HepG2 (cell line): ENCODE measurements around the gene NOS1AP. TPM values are rescaled to one million over a fixed set of nuclear protein-coding genes. Genes with fewer than 3 reads are reported as not detected.

Source experiments
- ATAD3A ChIP-seq: sonication (generic); formaldehyde crosslinking; IDR thresholded peaks from 2 replicates; pipeline ENCODE4 v1.4.0; 2020; ENCODE audit warnings: missing genetic modification reagents
- ATF2 ChIP-seq: sonication (generic); formaldehyde crosslinking; IDR thresholded peaks from 2 replicates; pipeline ENCODE4 v1.4.0; 2020; ENCODE audit warnings: missing genetic modification reagents
- CC2D1A ChIP-seq: sonication (generic); formaldehyde crosslinking; IDR thresholded peaks from 2 replicates; pipeline ENCODE4 v1.8.1; 2023; ENCODE audit warnings: mild to moderate bottlenecking, missing genetic modification reagents
- CENPX ChIP-seq: sonication (generic); formaldehyde crosslinking; IDR thresholded peaks from 2 replicates; pipeline ENCODE4 v1.9.0; 2021; ENCODE audit warnings: mild to moderate bottlenecking, missing genetic modification reagents, moderate library complexity
- HNF4A ChIP-seq: sonication (generic); formaldehyde crosslinking; IDR thresholded peaks from 2 replicates; pipeline ENCODE4 v1.4.0; 2020; ENCODE audit warnings: missing genetic modification reagents
- IKZF1 ChIP-seq: fragments of 450-650 bp; IDR thresholded peaks from 2 replicates; pipeline ENCODE4 v1.7.1; 2016
- MEF2D ChIP-seq: sonication (generic); formaldehyde crosslinking; IDR thresholded peaks from 2 replicates; pipeline ENCODE4 v1.5.1; 2020; ENCODE audit warnings: mild to moderate bottlenecking, missing genetic modification reagents
- MTA3 ChIP-seq: sonication (generic); formaldehyde crosslinking; IDR thresholded peaks from 2 replicates; pipeline ENCODE4 v1.4.0; 2020; ENCODE audit warnings: missing genetic modification reagents
- SYNCRIP ChIP-seq: fragments of 200-400 bp; formaldehyde crosslinking; IDR thresholded peaks from 2 replicates; pipeline ENCODE4 v1.6.1; 2018; ENCODE audit warnings: mild to moderate bottlenecking, low read depth, low read length; ENCODE audit not compliant: insufficient read depth
- ZFP91 ChIP-seq: sonication (generic); formaldehyde crosslinking; IDR thresholded peaks from 2 replicates; pipeline ENCODE4 v1.9.0; 2022; ENCODE audit warnings: missing genetic modification reagents, mild to moderate bottlenecking, borderline replicate concordance
- ZNF232 ChIP-seq: sonication (generic); formaldehyde crosslinking; IDR thresholded peaks from 2 replicates; pipeline ENCODE4 v1.4.0; 2020; ENCODE audit warnings: missing genetic modification reagents, borderline replicate concordance
- ZNF512B ChIP-seq: sonication (generic); formaldehyde crosslinking; IDR thresholded peaks from 2 replicates; pipeline ENCODE4 v1.5.1; 2020; ENCODE audit warnings: missing genetic modification reagents, mild to moderate bottlenecking, borderline replicate concordance
- ZNF616 ChIP-seq: sonication (generic); formaldehyde crosslinking; IDR thresholded peaks from 2 replicates; pipeline ENCODE4 v1.5.0; 2020; ENCODE audit warnings: low read depth, mild to moderate bottlenecking, missing genetic modification reagents
- ZSCAN25 ChIP-seq: sonication (generic); formaldehyde crosslinking; IDR thresholded peaks from 2 replicates; pipeline ENCODE4 v1.8.0; 2022; ENCODE audit warnings: mild to moderate bottlenecking, missing genetic modification reagents
- polyA plus RNA-seq, 8 experiments: library from polyadenylated mRNA; depleted of rRNA in 3 of 8; stranded (reverse) in 7 of 8; unstranded in 1 of 8; fragments of >200 nt; fragmentation: Illumina TruSeq in 4 of 8; extraction: Trizol in 4 of 8; gene quantifications; 2 replicates each; pipeline versions ENCODE4 v1.2.1 to v1.2.3, GENCODE V29; 2011 to 2016; ENCODE audit warnings: low read depth in 4 of 8, missing spikeins in 1 of 8, mixed read lengths in 1 of 8; ENCODE audit not compliant: insufficient read depth in 1 of 8
- total RNA-seq, 5 experiments: library from RNA; depleted of rRNA; stranded (reverse); fragments of >200 nt; fragmentation: Illumina TruSeq; extraction: Trizol; gene quantifications; 2 replicates each; pipeline ENCODE4 v1.2.3, GENCODE V29; 2016; ENCODE audit warnings: low read depth in 1 of 5
- TF ChIP-seq, protein P1 (sequence below): sonication (generic); formaldehyde crosslinking; IDR thresholded peaks from 2 replicates; pipeline ENCODE4 v1.5.1; 2020; ENCODE audit warnings: mild to moderate bottlenecking, missing genetic modification reagents, borderline replicate concordance
- TF ChIP-seq, protein P2 (sequence below): sonication (generic); formaldehyde crosslinking; IDR thresholded peaks from 2 replicates; pipeline ENCODE4 v1.8.0; 2022; ENCODE audit warnings: missing genetic modification reagents, mild to moderate bottlenecking, inconsistent platforms, borderline replicate concordance

NOS1AP gene
- total and polyA plus RNA-seq, 2 of the 13 experiments (the other 11 are each of a cell fraction or from before 2014, with no cell fraction given): 2.0 to 3.3 TPM

GRCh38 chr1:162235241-162235800, 165.8 kb downstream of the NOS1AP start (continued):
- TF ChIP-seq ATF2 (CRISPR knock-in tag) (peak; percentile 67), ZNF512B (0 out of 2 replicates have a peak, but pooled peaks have one; percentile 42), ZFP91 (CRISPR knock-in tag) (no peak), ZNF232 (CRISPR knock-in tag) (peak; percentile 80; the same call in 1 of the 2 replicates), HNF4A (CRISPR knock-in tag) (peak; percentile 93), CC2D1A (no peak), SYNCRIP (no peak), IKZF1 (no peak), CENPX (CRISPR knock-in tag) (no peak), MTA3 (CRISPR knock-in tag) (no peak), ZNF616 (CRISPR knock-in tag) (no peak), ZSCAN25 (CRISPR knock-in tag) (no peak), MEF2D (CRISPR knock-in tag) (0 out of 2 replicates have a peak, but pooled peaks have one; percentile 25), ATAD3A (CRISPR knock-in tag) (no peak)
- TF ChIP-seq, protein P1, sequence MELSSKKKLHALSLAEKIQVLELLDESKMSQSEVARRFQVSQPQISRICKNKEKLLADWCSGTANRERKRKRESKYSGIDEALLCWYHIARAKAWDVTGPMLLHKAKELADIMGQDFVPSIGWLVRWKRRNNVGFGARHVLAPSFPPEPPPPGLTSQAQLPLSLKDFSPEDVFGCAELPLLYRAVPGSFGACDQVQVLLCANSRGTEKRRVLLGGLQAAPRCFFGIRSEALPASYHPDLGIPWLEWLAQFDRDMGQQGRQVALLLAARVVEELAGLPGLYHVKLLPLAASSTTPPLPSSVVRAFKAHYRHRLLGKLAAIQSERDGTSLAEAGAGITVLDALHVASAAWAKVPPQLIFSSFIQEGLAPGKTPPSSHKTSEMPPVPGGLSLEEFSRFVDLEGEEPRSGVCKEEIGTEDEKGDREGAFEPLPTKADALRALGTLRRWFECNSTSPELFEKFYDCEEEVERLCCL (CRISPR knock-in tag): no peak
- TF ChIP-seq, protein P2, sequence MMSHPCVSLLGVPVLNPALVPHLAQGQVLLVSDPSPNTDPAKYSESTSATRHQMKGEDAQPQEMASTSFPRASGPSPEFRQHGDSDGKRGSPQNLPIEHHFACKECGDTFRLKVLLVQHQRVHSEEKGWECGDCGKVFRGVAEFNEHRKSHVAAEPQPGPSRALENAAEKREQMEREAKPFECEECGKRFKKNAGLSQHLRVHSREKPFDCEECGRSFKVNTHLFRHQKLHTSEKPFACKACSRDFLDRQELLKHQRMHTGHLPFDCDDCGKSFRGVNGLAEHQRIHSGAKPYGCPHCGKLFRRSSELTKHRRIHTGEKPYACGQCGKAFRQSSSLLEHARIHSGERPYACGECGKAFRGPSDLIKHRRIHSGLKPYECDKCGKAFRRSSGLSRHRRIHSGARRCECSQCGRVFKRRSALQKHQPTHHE (CRISPR knock-in tag): no peak
